WI38 (cell line): Measurements from ENCODE around the gene AMT.

Source experiments
- H3K4me3 ChIP-seq: 2 replicates; pipeline ENCODE4 v1.5.1; 2011; ENCODE audit warnings: low read depth, mild to moderate bottlenecking, control low read depth, low read length
- TF ChIP-seq, protein P1 (sequence below): IDR thresholded peaks from 2 replicates; pipeline ENCODE4 v1.5.1; 2012; ENCODE audit warnings: low read depth, mild to moderate bottlenecking, control low read depth, low read length

The AMT gene

DNA sequence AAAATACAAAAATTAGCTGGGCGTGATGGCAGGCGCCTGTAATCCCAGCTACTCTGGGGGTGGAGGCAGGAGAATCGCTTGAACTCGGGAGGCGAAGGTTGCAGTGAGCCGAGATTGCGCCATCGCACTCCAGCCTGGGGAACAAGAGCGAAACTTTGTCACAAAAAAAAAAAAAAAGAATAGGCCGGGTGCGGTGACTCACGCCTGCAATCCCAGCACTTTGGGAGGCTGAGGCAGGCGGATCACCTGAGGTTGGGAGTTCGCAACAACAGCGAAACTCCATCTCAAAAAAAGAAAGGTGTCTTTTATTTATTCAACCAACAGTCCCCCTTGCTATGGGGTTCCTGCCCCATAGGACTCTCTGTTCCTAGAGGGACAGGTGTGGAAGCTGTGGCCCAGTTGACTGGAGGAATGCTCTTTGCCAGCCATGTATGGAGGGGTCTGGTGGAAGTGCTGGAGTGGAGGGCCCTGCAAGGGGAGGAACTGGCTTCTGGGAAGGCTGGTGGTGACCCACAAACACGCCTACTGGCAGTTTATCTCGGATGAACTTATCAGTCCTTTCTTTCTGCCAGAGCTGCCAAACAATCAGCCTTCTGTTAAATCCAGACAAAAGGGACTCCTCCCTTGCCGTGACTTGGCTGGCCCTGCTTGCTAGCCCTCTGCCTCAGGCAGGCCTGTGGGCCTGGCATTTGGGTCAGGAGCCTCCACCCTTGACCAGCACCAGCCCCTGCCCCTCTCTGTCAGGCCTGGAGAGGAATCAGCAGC lies 43.2 kb upstream of the AMT start:
- TF ChIP-seq, protein P1, sequence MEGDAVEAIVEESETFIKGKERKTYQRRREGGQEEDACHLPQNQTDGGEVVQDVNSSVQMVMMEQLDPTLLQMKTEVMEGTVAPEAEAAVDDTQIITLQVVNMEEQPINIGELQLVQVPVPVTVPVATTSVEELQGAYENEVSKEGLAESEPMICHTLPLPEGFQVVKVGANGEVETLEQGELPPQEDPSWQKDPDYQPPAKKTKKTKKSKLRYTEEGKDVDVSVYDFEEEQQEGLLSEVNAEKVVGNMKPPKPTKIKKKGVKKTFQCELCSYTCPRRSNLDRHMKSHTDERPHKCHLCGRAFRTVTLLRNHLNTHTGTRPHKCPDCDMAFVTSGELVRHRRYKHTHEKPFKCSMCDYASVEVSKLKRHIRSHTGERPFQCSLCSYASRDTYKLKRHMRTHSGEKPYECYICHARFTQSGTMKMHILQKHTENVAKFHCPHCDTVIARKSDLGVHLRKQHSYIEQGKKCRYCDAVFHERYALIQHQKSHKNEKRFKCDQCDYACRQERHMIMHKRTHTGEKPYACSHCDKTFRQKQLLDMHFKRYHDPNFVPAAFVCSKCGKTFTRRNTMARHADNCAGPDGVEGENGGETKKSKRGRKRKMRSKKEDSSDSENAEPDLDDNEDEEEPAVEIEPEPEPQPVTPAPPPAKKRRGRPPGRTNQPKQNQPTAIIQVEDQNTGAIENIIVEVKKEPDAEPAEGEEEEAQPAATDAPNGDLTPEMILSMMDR, result no peak

DNA sequence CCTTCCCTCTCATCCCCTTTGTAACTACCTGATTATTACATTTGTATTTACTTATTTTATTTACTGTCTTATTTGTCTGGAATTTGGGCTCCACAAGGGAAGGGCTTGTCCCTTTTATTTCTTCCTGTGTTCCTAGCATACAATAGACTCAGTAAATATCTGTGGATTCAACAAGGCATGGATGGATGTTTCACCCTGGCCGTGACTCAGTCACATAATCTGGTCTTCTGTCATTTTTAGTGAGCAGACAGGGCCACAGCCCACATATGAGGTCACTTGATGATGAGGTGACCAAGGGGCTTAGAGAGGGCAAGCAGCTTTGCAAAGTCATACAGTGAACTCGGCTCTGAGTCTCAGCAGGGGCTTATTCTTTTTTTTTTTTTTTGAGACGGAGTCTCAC lies 39.9 kb upstream of the AMT start:
- no peak overlapping the region for H3K4me3 ChIP-seq
- TF ChIP-seq, protein P1, result no peak

More for the DNA sequence above, 43.2 kb upstream of the AMT start:
- H3K4me3 ChIP-seq, result no peak overlapping the region

DNA sequence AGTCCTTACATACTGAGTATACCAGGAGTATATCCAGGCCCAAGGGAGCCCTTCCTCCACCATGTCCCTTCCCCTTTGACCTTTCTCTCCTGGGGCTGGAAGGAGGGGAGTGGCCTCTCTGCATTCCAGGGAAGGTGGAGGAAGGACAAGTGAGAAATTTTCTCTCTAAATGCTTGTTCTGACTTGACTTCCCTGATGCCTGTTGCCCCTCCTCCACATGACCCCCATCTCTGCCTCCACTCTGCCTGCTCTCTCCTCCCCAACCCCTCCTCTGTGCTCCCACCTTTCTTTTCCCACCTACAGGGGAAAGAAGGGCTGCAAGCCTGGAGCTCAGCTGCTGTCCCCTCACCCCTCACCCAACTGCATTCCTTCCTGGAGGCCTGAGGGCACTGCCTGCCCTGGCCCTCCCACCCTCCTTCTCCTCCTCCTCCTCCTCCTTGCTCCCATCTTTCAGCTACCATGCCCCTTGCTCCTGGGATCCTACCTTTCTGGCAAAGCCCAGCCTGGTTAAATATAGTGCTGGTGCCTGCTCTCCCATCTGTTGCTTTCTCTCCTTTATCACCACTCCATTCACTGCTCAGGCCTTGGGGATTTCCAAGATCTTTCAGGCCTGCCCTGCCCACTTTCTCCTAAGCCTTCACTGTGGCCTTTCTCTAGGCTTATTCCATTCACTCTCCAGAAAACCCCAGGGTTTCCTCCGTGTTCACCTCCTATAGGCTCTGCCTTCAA lies 39.3 kb upstream of the AMT start:
- TF ChIP-seq, protein P1, result no peak
- no peak overlapping the region for H3K4me3 ChIP-seq

DNA sequence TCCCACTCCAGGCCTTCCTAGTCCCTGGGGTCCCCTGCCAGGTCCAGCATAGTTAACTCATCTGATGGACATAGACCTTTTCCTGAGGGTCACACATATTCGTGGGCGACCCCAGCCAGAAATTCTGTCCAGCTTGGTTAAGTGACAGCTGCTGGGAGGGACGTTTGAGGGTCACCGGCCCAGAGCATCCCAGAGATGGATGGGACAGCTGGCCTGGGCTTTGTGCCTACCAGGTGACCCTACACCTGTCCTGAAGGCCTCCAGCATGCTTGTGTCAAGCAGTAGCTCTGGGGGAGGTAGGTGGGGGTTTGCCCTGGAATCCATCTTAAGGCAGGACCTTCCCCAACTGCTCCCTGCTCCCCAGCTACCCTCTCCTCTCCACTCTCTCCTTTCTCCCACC lies 38.7 kb upstream of the AMT start:
- no peak overlapping the region for H3K4me3 ChIP-seq
- TF ChIP-seq, protein P1, result no peak

DNA sequence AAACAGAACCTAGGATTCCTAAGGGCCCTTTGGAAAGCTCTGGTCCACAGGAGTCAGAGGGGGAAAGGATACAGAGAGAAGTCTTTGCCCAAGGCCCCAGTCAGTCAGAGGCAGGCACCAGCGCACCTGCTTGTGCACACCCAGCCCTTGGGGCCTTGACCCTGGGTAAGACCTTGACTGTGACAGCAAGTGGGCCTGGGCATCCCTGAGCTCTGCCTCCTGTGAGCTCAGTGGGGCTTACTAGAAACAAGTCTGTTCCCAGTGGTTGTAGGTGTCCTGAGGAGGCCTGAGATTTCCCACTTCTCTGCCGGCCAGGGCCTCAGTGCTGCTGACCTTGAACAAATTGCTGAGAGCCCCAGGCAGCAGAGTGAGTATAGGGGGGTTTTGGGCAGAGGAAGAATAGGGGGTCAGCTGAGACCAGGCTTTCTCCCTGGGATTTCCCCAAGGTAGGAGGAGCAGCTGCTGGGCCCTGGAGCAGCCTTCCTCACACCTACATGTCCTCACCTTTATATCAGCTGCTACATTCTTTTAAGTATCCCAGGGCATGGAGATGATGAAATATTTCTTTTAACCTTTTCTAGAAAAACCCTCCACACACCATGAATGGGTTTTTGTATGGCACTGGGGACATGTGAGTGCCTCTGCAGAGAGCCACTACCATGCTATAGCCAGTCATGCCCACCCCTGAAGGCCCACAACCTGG lies 38.1 kb upstream of the AMT start:
- TF ChIP-seq, protein P1, result no peak

DNA sequence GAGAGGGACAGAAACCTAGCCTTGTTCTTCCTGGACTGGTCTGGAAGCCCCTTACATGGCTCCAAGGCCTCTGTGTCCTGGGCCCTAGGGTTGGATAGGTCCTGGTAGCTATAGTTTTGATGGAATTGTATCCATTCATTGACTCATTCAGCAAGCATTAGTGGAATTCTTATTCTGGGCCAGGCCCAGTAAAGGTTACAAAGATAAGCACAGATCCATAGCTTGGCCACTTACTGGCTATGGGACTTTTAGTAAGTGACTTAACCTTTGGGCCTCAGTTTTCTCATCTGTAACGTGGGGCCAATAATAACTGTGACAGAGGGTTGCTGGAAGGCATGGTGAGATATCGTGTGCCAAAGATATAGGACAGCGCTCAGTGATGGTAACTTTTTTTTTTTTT lies 34.2 kb upstream of the AMT start:
- TF ChIP-seq, protein P1, result no peak
- H3K4me3 ChIP-seq, result no peak overlapping the region

More for the DNA sequence above, 38.1 kb upstream of the AMT start:
- H3K4me3 ChIP-seq, result no peak overlapping the region
